Measurements from ENCODE around the gene KRT1.

DNA sequence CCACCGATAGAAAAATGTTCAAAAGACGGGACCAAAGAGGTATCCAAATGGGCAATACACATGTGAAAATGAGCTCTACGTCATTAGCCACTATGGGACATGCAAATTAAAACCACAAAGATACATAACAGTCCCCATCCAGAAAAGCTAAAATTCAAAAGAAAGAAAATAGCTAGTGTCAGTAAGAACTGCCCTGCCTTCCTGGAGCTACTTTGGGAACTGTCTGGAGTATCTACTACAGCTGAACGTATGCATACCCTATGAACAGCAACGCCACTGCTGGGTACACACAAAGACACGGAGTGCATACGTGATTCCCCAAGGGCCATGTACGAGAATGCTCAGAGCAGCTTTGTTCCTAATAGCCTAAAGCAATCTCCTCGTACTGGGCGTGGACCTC, 48.9 kb upstream of the KRT1 start:
- TF ChIP-seq, protein P1, sequence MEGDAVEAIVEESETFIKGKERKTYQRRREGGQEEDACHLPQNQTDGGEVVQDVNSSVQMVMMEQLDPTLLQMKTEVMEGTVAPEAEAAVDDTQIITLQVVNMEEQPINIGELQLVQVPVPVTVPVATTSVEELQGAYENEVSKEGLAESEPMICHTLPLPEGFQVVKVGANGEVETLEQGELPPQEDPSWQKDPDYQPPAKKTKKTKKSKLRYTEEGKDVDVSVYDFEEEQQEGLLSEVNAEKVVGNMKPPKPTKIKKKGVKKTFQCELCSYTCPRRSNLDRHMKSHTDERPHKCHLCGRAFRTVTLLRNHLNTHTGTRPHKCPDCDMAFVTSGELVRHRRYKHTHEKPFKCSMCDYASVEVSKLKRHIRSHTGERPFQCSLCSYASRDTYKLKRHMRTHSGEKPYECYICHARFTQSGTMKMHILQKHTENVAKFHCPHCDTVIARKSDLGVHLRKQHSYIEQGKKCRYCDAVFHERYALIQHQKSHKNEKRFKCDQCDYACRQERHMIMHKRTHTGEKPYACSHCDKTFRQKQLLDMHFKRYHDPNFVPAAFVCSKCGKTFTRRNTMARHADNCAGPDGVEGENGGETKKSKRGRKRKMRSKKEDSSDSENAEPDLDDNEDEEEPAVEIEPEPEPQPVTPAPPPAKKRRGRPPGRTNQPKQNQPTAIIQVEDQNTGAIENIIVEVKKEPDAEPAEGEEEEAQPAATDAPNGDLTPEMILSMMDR (IDR thresholded peaks at IDR 0.05) = no peak
- TF ChIP-seq POLR2A (IDR thresholded peaks at IDR 0.05) = no peak
